ENCODE results near the gene HOXB4.

DNA sequence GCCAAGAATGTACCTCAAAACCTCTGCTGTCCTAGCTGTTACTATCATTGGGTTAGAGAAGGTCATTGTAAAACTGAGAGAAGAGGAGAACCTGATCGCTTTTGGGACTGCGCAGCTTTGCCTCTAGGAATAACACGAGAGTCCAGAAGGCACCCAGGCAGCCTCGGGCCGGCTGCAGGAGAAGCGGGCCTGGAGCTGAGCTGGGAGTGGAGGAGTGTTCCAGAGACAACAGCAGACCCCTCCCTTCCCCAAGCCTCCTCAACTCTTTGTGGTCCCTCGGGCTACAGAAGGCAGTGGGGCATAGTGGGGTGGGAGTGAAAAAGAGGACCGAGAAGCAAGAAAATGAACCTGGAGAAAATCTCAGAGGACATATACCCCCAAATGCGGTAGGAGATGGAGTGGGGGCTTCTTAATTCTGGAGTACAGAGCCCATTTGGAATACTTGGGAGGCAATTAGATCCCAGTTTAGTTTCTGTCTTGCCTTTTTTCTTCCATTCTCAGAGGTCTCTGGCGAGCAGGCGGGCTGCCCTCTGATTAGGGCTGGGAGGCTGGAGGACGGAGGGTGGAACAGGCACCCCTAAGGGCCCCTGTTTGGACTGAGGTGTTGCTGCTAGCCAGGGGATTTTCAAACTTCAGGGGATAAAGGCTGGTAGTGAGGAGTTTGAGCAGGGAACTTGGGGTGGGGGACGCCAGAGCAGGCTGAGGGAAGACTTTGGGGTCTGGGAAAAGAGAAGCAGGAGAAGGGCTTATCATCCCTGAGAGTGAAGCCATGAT is 19.9 kb downstream of the HOXB4 start:
- TF ChIP-seq, protein P1, sequence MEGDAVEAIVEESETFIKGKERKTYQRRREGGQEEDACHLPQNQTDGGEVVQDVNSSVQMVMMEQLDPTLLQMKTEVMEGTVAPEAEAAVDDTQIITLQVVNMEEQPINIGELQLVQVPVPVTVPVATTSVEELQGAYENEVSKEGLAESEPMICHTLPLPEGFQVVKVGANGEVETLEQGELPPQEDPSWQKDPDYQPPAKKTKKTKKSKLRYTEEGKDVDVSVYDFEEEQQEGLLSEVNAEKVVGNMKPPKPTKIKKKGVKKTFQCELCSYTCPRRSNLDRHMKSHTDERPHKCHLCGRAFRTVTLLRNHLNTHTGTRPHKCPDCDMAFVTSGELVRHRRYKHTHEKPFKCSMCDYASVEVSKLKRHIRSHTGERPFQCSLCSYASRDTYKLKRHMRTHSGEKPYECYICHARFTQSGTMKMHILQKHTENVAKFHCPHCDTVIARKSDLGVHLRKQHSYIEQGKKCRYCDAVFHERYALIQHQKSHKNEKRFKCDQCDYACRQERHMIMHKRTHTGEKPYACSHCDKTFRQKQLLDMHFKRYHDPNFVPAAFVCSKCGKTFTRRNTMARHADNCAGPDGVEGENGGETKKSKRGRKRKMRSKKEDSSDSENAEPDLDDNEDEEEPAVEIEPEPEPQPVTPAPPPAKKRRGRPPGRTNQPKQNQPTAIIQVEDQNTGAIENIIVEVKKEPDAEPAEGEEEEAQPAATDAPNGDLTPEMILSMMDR (IDR thresholded peaks at IDR 0.05; ENCODE audit: low read depth, low read length) = no peak
- no peak for TF ChIP-seq EZH2phosphoT487 (IDR thresholded peaks at IDR 0.05; ENCODE audit: low read depth)
